ENCODE data around the gene SCN11A.

The SCN11A gene

GRCh38 chr3:39051649-39052561 lies at the start of gene SCN11A, which contains the start of gene WDR48:
TSS of gene SCN11A (minus strand) at chr3:39051944. CDS start at chr3:38950362, 101,582 bp downstream.
TSS of gene WDR48 (plus strand) at chr3:39052016. CDS start at chr3:39052026, 10 bp downstream.
- peak; percentile 84 to 91 (median 86) for DNase-seq (ENCODE audit: low read depth in 3 of 3)

DNA sequence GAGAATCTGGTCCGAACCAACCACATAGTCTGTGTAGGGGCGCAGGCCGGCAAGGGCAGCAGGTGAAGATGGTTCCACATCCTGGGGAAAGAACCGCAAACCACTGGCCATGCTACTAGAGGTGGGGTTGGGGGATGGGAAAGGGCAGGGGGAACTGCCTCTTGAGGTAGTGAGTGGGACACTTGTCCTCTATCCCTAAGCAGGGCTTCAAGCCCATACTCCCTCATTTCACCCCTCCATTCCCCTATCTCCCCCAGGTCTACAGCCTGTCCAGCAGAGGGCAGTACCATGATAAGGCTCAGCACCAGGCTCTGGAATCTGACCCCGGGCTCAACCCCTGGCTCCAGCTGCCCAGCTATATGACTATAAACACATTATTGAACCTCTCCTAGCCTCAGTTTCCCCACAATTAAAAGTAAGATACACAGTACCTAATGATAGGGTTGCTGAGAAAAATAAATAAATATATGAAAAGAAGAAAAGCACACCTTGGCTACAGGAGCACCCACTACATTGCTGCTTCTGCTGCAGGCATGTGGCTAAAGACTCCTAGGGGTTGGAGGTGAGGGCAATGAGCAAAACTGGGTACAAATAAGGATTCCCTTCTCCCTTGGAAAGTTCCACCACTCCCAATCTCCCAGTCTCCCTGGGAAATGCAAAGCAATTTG lies 49.4 kb upstream of the SCN11A start:
- DNase-seq (ENCODE audit: low read depth in 3 of 3): peak in 1 of 3 donors; percentile 43

- DNase-seq (ENCODE audit: low read depth in 3 of 3): no peak
These were observed 48.7 kb upstream of the SCN11A start for GRCh38 chr3:39100500-39100886.

DNA sequence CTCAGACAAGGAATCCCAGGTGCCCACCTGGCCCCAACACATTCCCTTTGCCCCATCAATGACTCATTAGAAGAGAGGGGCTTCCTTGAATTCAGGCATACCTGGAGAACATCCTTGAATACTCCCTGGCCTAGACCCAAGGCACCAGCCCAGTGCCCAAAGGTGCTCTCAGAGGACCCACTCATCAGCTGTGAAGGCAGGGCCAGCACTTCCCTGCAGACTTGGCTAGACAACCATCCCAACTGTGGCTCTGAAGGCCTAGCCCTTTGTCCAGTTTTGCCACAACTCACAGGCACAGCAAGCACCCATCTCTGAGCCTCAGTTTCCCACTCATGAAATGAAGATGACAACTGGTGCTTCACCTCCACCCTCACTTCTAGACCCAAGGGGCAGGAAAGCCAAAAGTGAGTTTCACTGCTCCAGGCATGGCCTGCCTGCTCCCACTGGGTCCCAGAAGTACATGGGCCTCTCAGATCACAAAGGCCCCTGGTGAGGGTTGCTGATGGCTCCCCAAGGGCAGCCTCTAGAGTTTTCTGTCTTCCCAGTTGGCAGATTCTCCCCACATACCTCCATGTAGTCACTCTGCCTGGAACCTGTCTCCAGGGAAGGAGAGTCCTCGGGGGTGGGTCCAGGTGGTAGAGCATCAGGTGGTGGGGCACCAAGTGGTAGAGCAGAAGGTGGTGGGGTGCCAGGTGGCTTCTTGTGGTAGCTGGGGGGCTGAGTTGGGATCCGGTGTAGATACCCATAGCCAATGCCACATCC lies 48.2 kb upstream of the SCN11A start:
- DNase-seq (ENCODE audit: low read depth in 3 of 3): no peak

DNA sequence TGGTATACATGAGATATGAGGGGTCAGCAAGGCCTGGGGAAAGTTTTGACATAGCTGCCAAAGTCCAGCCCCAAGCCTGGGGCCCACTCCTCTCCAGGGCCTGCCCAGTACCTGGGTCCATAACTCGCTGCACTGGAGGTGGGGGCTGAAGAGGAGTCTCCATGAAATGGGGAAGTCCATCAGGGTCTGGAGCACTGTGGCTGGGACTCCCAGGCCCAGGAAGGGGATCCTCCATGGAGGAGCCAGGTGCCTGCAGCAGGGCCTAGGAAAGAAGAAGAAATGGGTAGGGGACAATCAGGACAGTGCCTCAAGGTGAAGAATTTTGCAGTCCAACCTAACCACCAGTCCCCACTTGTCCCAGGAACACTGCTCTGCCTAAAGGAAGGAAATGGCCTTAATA lies 47.5 kb upstream of the SCN11A start:
- DNase-seq (ENCODE audit: low read depth in 3 of 3): no peak

GRCh38 chr3:39098473-39099000 lies 46.8 kb upstream of the SCN11A start:
- no peak for DNase-seq (ENCODE audit: low read depth in 3 of 3)

DNA sequence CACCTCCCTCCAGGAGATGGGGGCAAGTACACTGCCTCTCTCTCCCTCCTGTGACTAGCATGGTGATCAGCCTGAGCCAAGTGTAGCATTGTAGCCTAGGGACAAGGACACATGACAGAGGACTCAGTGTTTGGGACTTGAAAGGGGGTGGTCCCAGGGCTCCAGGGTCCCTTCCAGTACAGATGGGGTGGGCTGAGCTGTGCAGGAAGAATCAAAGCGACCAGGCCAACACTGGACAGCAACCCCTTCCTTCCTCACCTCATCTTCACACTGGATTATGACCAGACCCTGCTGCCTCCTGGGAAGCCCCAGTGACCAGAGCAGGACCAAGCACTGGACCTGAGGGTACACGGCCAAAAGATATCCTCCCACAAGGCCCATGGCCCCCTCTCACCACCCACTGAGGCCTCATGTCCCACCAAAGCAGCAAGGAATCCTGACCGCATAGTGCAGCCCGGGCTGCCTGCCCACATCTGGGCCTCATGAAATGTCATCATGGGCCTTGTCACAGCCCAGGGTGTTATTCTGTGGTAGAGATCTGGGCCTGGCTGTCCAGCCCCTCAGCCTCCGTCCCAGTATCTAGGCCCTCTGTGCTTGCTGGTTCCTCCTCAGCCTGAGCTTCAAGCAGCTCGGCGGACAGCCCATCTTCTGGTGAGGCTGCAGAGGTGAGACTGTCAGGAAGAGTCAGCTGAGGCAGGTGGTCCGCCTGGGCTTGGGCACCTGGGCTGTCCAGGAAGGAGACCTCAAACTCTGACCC lies 46.1 kb upstream of the SCN11A start:
- no peak for DNase-seq (ENCODE audit: low read depth in 3 of 3)

- no peak for DNase-seq (ENCODE audit: low read depth in 3 of 3)
These were observed 45.0 kb upstream of the SCN11A start for GRCh38 chr3:39096775-39097174.

DNA sequence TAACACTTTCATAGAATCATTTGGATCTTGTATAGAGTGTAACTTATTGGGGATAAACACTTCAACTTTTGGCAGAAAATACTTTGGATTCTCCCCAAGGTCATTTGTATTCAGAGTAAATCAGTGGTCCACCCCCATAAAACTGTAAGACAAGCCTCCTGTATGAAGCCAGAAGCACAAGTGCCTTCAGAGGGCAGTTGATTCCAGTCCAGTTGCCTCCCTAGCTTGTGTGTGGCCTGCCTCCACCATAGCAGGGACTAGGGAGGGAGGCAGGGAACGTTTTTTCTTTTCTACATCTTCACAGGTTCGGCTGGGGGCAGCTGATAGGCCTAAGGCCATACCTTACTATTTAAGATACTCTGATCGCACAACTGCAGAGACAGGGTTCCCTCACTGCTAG lies 44.0 kb upstream of the SCN11A start:
- no peak for DNase-seq (ENCODE audit: low read depth in 3 of 3)

- DNase-seq (ENCODE audit: low read depth in 3 of 3): no peak
These were observed 43.3 kb upstream of the SCN11A start for GRCh38 chr3:39094851-39095677.

GRCh38 chr3:39090922-39091321 lies 39.2 kb upstream of the SCN11A start:
- no peak for DNase-seq (ENCODE audit: low read depth in 3 of 3)

- no peak for DNase-seq (ENCODE audit: low read depth in 3 of 3)
These were observed 37.1 kb upstream of the SCN11A start for GRCh38 chr3:39088889-39089288.

DNA sequence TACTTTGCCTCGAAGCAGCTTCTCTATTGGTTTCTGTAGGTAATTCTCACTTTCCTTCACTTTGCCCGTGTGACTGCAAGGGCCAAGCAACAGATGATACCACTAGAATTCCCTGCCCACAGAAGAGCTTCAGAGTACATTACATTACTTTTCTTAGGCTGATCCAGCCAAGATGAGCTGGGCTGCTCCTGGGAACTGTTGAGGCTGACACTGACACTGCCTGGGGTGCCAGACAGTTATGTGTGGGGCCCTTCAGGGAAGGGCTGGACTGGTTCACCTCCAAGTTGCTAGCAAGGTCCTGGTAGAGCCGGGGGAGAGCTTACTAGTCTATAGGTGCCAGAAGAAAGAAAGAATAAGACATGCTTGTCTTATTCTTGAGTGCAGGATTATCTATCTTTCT lies 36.7 kb upstream of the SCN11A start:
- DNase-seq (ENCODE audit: low read depth in 3 of 3): no peak

GRCh38 chr3:39086144-39086543 lies 34.4 kb upstream of the SCN11A start:
- no peak for DNase-seq (ENCODE audit: low read depth in 3 of 3)

DNA sequence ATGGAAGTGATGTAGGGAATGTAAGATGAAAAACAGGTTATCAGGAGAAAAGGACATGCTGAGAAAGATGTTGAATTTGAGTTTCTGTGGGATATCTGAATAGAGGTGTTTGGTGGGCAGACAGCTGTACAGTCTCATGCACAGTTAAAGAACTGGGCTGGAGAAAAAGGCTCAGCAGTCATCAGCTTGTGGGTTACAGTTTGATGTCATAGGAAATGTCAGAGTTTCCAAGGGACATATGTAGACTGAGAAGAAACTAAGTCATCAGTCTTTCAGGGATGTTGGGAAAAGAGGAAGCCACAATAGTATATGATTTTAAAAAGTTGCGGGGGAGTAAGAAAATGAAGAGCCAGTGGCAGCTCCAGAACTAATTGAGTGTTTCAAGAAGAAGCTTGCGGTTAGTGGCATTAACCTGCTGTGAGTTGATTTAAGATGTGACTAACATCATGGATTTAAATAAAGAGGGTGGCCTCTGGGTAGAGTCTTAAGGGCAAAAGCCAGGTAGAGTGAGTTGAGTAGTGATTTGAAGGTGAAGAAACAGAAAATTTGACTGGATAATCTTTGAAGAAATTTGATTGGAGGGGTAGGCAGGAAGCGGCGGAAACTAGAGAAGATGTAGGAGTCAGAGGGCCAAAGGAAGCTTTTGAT lies 31.0 kb upstream of the SCN11A start:
- no peak for DNase-seq (ENCODE audit: low read depth in 3 of 3)

DNA sequence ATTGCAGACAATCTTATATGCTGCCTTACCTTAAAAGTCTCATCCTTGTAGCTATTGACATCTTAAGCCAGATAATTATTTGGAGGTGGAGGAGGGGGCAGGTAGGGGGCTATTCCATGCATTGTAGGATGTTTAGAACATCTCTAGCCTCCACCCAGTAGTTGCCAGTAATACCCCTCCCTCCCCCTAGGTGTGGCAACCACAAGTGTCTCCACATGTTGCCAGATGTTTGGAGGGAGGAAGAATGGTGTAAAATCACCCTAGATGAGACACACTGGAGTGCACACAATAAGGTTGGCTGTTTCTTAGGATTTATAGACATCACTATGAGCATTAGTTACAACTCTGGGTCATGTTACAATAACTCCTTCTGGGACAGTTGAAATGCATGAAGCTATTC lies 28.3 kb upstream of the SCN11A start:
- DNase-seq (ENCODE audit: low read depth in 3 of 3): no peak

- no peak for DNase-seq (ENCODE audit: low read depth in 3 of 3)
These were observed 27.8 kb upstream of the SCN11A start for GRCh38 chr3:39079530-39079929.

DNA sequence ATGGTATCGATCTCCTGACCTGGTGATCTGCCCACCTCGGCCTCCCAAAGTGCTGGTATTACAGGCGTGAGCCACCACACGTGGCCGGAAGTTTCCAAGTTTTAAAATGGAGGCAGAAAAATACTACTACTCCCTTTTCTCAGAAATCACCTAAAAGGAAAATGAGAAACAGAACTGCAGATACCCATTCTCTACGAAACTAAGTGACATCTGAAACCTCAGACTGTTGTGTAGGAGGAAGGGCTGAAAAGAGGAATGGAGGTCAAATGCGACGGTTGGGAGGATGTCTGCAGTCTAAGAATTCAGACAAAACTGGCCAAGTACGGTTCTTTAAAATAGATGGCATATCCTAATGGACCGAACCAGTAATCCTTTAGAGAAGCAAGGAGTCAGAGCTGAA lies 24.2 kb upstream of the SCN11A start:
- DNase-seq (ENCODE audit: low read depth in 3 of 3): no peak

DNA sequence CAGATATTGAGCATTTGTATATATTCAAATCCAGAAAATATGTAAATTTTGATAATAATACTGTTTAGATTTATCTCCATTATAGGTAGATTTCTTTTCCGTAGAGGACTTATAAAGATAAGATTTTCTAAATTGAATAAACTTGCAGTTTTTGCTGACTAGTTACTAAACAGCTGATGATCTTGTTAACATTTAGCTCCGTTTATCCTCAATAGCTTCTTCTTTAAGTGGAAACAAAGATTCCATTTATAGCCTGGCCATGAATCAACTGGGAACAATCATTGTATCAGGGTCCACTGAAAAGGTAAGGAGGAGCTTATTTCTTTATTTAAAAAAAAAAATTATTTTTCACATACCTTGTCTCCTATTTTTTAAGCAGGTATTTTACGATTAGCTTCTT lies 16.8 kb upstream of the SCN11A start:
- DNase-seq (ENCODE audit: low read depth in 3 of 3): no peak

DNA sequence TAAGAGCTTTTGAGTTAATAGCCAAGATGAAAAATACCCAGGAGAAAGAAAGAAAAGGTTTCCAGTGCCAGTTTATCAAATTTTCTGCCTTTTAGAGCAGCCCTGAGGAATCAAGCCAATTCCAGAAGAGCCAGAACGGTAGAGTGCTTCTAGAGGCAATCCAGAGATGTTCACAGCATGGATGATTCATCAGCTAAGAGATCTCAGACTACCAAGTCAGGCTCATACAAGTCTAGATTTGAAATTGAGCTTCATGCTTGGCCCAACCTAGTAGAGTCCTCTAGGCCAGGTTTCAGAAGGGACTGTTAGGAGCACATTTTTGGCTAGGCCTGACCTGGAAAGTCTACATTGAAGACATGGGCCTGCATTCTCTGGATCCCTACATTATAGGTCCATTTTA lies 15.5 kb upstream of the SCN11A start:
- no peak for DNase-seq (ENCODE audit: low read depth in 3 of 3)
